ENCODE results near the gene AMDHD2.
"Not testable (repeated sequence)": the region's sequence is repeated elsewhere in the genome, so short reads cannot be mapped to it uniquely, and the experiment has no call there.

Gene AMDHD2

GRCh38 chr16:2550283-2550878 lies 30.2 kb downstream of the AMDHD2 start:
- H3K27ac ChIP-seq (ENCODE audit: low read depth, low read length); H3K4me3 ChIP-seq (ENCODE audit: low read depth in 1 of 2, low read length in 2 of 2); H3K9ac ChIP-seq (ENCODE audit: low read length); H3K4me1 ChIP-seq (ENCODE audit: insufficient read depth, low read length); H3K9me3 ChIP-seq (ENCODE audit: low read length); H3K36me3 ChIP-seq (ENCODE audit: insufficient read depth, low read length); H3K27me3 ChIP-seq (ENCODE audit: control insufficient read depth in 1 of 2, insufficient read depth in 2 of 2, low read length in 2 of 2): not testable (repeated sequence)

- H3K27me3 ChIP-seq (ENCODE audit: control insufficient read depth in 1 of 2, insufficient read depth in 2 of 2, low read length in 2 of 2); H3K4me1 ChIP-seq (ENCODE audit: insufficient read depth, low read length); H3K9ac ChIP-seq (ENCODE audit: low read length); H3K9me3 ChIP-seq (ENCODE audit: low read length); H3K4me3 ChIP-seq (ENCODE audit: low read depth in 1 of 2, low read length in 2 of 2); H3K27ac ChIP-seq (ENCODE audit: low read depth, low read length); H3K36me3 ChIP-seq (ENCODE audit: insufficient read depth, low read length): not testable (repeated sequence)
These were observed 31.3 kb downstream of the AMDHD2 start for GRCh38 chr16:2551420-2551889.

- not testable (repeated sequence) for H3K27ac ChIP-seq (ENCODE audit: low read depth, low read length); H3K27me3 ChIP-seq (ENCODE audit: control insufficient read depth in 1 of 2, insufficient read depth in 2 of 2, low read length in 2 of 2); H3K4me1 ChIP-seq (ENCODE audit: insufficient read depth, low read length); H3K36me3 ChIP-seq (ENCODE audit: insufficient read depth, low read length); H3K4me3 ChIP-seq (ENCODE audit: low read depth in 1 of 2, low read length in 2 of 2); H3K9ac ChIP-seq (ENCODE audit: low read length); H3K9me3 ChIP-seq (ENCODE audit: low read length)
These were observed 34.7 kb downstream of the AMDHD2 start for GRCh38 chr16:2554709-2555425.

GRCh38 chr16:2557150-2557549 lies 37.0 kb downstream of the AMDHD2 start:
- not testable (repeated sequence) for H3K36me3 ChIP-seq (ENCODE audit: insufficient read depth, low read length); H3K9me3 ChIP-seq (ENCODE audit: low read length); H3K27ac ChIP-seq (ENCODE audit: low read depth, low read length); H3K27me3 ChIP-seq (ENCODE audit: control insufficient read depth in 1 of 2, insufficient read depth in 2 of 2, low read length in 2 of 2); H3K4me3 ChIP-seq (ENCODE audit: low read depth in 1 of 2, low read length in 2 of 2); H3K4me1 ChIP-seq (ENCODE audit: insufficient read depth, low read length); H3K9ac ChIP-seq (ENCODE audit: low read length)

- H3K4me1 ChIP-seq (ENCODE audit: insufficient read depth, low read length); H3K27ac ChIP-seq (ENCODE audit: low read depth, low read length); H3K27me3 ChIP-seq (ENCODE audit: control insufficient read depth in 1 of 2, insufficient read depth in 2 of 2, low read length in 2 of 2); H3K9ac ChIP-seq (ENCODE audit: low read length); H3K36me3 ChIP-seq (ENCODE audit: insufficient read depth, low read length); H3K4me3 ChIP-seq (ENCODE audit: low read depth in 1 of 2, low read length in 2 of 2); H3K9me3 ChIP-seq (ENCODE audit: low read length): not testable (repeated sequence)
These were observed 40.1 kb downstream of the AMDHD2 start for GRCh38 chr16:2560131-2560797.

GRCh38 chr16:2560798-2561133 lies 40.6 kb downstream of the AMDHD2 start:
- H3K27ac ChIP-seq (ENCODE audit: low read depth, low read length); H3K4me3 ChIP-seq (ENCODE audit: low read depth in 1 of 2, low read length in 2 of 2); H3K4me1 ChIP-seq (ENCODE audit: insufficient read depth, low read length); H3K9me3 ChIP-seq (ENCODE audit: low read length); H3K36me3 ChIP-seq (ENCODE audit: insufficient read depth, low read length); H3K9ac ChIP-seq (ENCODE audit: low read length); H3K27me3 ChIP-seq (ENCODE audit: control insufficient read depth in 1 of 2, insufficient read depth in 2 of 2, low read length in 2 of 2): not testable (repeated sequence)

GRCh38 chr16:2567506-2567905 lies 47.3 kb downstream of the AMDHD2 start:
- not testable (repeated sequence) for H3K27me3 ChIP-seq (ENCODE audit: control insufficient read depth in 1 of 2, insufficient read depth in 2 of 2, low read length in 2 of 2); H3K27ac ChIP-seq (ENCODE audit: low read depth, low read length); H3K9me3 ChIP-seq (ENCODE audit: low read length); H3K9ac ChIP-seq (ENCODE audit: low read length); H3K36me3 ChIP-seq (ENCODE audit: insufficient read depth, low read length); H3K4me1 ChIP-seq (ENCODE audit: insufficient read depth, low read length); H3K4me3 ChIP-seq (ENCODE audit: low read depth in 1 of 2, low read length in 2 of 2)

- not testable (repeated sequence) for H3K4me3 ChIP-seq (ENCODE audit: low read depth in 1 of 2, low read length in 2 of 2); H3K36me3 ChIP-seq (ENCODE audit: insufficient read depth, low read length); H3K4me1 ChIP-seq (ENCODE audit: insufficient read depth, low read length); H3K27ac ChIP-seq (ENCODE audit: low read depth, low read length); H3K9ac ChIP-seq (ENCODE audit: low read length); H3K9me3 ChIP-seq (ENCODE audit: low read length); H3K27me3 ChIP-seq (ENCODE audit: control insufficient read depth in 1 of 2, insufficient read depth in 2 of 2, low read length in 2 of 2)
These were observed 48.4 kb downstream of the AMDHD2 start for GRCh38 chr16:2568573-2568972.

GRCh38 chr16:2572704-2573103 lies 52.5 kb downstream of the AMDHD2 start:
- not testable (repeated sequence) for H3K27ac ChIP-seq (ENCODE audit: low read depth, low read length); H3K4me1 ChIP-seq (ENCODE audit: insufficient read depth, low read length); H3K9ac ChIP-seq (ENCODE audit: low read length); H3K27me3 ChIP-seq (ENCODE audit: control insufficient read depth in 1 of 2, insufficient read depth in 2 of 2, low read length in 2 of 2); H3K36me3 ChIP-seq (ENCODE audit: insufficient read depth, low read length); H3K4me3 ChIP-seq (ENCODE audit: low read depth in 1 of 2, low read length in 2 of 2); H3K9me3 ChIP-seq (ENCODE audit: low read length)

- H3K4me3 ChIP-seq (ENCODE audit: low read depth in 1 of 2, low read length in 2 of 2); H3K27me3 ChIP-seq (ENCODE audit: control insufficient read depth in 1 of 2, insufficient read depth in 2 of 2, low read length in 2 of 2); H3K27ac ChIP-seq (ENCODE audit: low read depth, low read length); H3K9me3 ChIP-seq (ENCODE audit: low read length); H3K9ac ChIP-seq (ENCODE audit: low read length); H3K36me3 ChIP-seq (ENCODE audit: insufficient read depth, low read length); H3K4me1 ChIP-seq (ENCODE audit: insufficient read depth, low read length): not testable (repeated sequence)
These were observed 55.7 kb downstream of the AMDHD2 start for GRCh38 chr16:2575839-2576238.

- H3K9ac ChIP-seq (ENCODE audit: low read length); H3K27me3 ChIP-seq (ENCODE audit: control insufficient read depth in 1 of 2, insufficient read depth in 2 of 2, low read length in 2 of 2); H3K9me3 ChIP-seq (ENCODE audit: low read length); H3K4me3 ChIP-seq (ENCODE audit: low read depth in 1 of 2, low read length in 2 of 2); H3K36me3 ChIP-seq (ENCODE audit: insufficient read depth, low read length); H3K27ac ChIP-seq (ENCODE audit: low read depth, low read length); H3K4me1 ChIP-seq (ENCODE audit: insufficient read depth, low read length): not testable (repeated sequence)
These were observed 56.9 kb downstream of the AMDHD2 start for GRCh38 chr16:2577044-2577443.

GRCh38 chr16:2578905-2579304 lies 58.7 kb downstream of the AMDHD2 start:
- H3K36me3 ChIP-seq (ENCODE audit: insufficient read depth, low read length); H3K4me1 ChIP-seq (ENCODE audit: insufficient read depth, low read length); H3K9me3 ChIP-seq (ENCODE audit: low read length); H3K27ac ChIP-seq (ENCODE audit: low read depth, low read length); H3K27me3 ChIP-seq (ENCODE audit: control insufficient read depth in 1 of 2, insufficient read depth in 2 of 2, low read length in 2 of 2); H3K9ac ChIP-seq (ENCODE audit: low read length); H3K4me3 ChIP-seq (ENCODE audit: low read depth in 1 of 2, low read length in 2 of 2): not testable (repeated sequence)
